ENCODE data around the gene SLC6A17.

SLC6A17 gene

DNA sequence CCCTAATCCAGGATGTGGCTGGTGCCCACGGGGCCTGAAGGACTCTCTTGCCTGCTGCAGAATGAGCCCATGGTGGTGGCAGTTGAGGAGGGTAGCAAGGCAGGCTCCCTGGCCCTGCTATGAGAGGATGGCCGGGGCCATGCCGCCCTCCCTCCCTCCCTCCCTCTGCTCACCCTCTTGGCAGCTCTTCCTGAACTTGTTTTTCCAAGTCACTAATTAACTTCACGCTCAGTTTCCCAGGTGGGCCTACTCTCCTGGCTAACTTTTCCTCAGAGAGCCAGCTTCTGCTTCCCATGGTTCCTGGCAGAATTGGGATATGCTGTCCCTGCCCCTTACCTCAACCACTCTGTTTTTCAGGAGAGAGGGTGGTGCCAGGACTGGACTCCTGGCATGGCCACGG is 70.0 kb downstream of the SLC6A17 start:
- no peak for DNase-seq (ENCODE audit: low read depth in 2 of 2)

DNA sequence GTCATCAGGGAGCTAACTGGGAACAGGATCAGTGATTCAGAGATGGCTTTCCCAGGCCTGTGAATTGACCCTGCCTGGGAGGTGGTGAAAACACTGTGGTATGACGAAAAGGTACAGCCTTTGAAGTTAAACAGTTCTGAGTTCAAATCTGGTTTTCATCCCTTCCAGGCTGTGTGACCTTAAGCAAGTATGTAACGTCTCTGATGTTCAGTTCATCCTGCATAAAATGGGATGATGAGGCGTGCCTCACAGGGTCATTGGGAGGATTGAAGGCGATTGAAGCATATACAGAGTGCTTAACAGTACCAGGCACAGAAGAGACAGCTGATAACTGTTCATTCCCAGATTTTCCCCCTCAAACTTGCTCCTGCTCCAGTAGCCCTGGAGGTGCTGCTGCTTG is 70.8 kb downstream of the SLC6A17 start:
- DNase-seq (ENCODE audit: low read depth in 2 of 2), result no peak

DNA sequence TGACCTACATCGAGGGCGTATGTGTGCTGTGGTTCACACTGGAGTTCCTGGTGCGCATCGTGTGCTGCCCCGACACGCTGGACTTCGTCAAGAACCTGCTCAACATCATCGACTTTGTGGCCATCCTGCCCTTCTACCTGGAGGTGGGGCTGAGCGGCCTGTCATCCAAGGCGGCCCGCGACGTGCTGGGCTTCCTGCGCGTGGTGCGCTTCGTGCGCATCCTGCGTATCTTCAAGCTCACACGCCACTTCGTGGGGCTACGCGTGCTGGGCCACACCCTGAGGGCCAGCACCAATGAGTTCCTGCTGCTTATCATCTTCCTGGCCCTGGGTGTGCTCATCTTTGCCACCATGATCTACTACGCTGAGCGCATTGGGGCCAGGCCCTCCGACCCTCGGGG is 72.8 kb downstream of the SLC6A17 start:
- DNase-seq (ENCODE audit: low read depth in 2 of 2), result no peak

DNA sequence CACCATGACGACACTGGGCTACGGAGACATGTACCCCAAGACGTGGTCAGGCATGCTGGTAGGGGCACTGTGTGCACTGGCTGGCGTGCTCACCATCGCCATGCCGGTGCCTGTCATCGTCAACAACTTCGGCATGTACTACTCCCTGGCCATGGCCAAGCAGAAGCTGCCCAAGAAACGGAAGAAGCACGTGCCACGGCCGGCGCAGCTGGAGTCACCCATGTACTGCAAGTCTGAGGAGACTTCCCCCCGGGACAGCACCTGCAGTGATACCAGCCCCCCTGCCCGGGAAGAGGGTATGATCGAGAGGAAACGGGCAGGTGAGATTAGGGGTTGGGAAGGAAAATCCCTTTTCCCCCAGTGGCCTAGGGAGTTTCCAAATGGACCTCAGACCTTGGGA is 73.3 kb downstream of the SLC6A17 start:
- no peak for DNase-seq (ENCODE audit: low read depth in 2 of 2)

DNA sequence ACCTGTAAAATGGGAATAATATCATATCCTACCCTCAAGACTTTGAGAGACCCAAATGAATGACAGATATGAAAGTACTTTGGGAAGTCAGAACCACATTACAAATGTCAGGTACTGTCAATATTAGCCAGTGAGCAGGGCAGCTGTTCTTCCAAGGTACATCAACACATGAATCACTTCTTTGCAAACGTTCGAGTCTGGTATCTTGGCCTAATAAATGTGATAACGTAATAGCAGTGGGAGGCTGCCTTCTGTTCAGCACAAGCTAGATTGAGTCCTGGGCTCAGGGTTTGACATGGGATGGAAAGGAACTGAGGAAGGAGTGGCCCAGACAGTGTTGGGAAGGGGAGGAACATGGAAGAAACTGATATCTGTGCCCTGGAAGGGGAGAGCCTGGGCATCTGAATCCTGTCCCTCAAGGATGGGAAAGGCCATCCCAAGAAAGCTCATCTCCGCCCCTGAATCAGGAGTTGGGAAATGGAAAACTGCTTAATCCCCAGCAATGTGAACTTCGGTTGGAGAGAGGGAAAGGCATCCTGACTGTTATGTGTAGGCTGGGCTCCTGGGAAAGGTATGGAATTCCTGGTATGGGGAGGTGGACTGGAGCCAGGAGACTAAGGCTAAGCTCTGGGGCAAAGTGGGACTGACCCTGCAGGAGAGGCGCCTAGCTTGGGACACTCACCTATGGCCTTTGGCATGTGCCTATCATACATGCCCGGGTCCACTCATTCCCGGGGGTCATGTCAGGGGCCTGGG is 74.1 kb downstream of the SLC6A17 start:
- DNase-seq (ENCODE audit: low read depth in 2 of 2), result no peak

DNA sequence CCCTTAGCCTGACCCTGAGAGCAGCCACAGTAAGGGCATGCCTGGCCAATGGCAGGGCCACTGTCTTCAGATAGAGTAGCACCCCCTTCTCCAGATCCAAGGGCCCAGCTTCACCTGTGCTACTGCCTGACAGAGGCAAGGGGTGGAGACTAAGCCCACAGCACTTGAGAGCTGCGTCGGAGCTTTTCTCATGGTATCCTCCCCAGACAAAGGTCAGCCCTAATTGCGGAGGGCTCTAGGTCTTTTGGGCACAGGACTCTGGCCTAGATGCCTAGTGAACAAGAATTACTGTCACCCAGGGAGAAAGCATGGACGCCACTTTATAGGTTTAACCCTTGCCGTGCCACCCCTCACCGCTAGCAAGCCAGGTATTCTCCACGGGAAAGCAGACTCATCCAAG is 74.9 kb downstream of the SLC6A17 start:
- DNase-seq (ENCODE audit: low read depth in 2 of 2), result no peak

DNA sequence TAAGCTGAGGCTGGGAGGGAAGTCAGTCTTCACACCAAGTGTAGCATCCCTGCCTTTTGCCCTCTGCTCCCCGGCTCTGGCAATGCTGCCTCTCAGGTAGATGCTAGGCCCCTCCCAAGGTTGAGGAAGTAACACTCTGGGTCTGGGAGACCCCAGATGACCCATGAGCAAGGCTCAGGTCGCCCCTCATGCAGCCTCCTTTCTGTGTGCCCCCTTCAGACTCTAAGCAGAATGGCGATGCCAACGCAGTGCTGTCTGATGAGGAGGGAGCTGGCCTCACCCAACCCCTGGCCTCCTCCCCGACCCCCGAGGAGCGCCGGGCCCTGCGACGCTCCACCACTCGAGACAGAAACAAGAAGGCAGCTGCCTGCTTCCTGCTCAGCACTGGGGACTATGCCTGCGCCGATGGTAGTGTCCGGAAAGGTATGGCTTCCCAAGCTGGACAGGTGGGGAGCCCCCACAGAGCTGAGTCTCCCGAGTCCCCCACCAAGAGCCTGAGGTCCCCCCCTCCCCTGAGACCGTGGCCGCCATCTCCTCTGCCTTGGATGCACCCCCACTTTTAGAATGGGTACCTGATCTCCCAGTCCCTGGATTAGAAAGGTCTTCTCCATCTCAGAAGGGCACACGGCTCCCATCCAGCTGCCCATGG is 75.6 kb downstream of the SLC6A17 start:
- DNase-seq (ENCODE audit: low read depth in 2 of 2), result no peak

DNA sequence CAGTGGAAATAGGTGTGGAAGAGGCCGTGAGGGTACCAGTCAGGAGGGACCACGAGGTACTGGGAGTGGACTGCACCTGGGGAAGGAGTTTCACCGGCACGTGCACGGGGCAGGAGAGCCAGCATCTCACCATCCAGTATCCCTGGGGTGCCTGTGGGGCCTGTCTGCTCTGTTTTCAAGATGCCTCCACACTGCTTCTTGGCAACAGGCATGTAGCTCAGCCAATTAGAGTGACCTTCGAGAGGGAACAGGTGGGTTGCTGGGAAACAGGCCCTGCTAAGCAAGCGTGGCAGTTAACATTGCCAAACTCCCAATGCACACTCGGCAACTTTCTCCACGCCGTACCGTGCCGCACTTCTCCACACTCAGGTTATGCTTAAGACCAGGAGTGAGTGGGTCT is 77.5 kb downstream of the SLC6A17 start:
- no peak for DNase-seq (ENCODE audit: low read depth in 2 of 2)

DNA sequence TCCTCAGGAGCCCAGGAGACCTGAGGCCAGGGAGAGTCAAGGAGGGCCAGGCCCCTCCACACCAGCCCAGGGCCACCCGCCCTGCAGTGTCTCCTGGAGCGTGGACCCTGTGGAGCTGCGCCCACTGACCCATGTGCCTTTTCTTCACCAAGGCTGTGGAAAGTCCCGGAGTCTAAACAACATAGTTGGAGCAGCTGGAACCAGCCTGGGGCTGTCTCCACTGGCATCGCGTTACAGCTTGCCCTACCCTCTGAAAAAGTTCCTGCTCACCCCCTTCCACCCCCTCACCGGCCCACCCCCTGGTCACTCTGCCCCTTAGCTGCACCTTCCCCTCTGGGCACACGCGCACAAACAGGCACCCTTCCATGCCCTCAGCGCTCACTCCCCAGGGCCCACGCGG is 78.1 kb downstream of the SLC6A17 start:
- no peak for DNase-seq (ENCODE audit: low read depth in 2 of 2)

DNA sequence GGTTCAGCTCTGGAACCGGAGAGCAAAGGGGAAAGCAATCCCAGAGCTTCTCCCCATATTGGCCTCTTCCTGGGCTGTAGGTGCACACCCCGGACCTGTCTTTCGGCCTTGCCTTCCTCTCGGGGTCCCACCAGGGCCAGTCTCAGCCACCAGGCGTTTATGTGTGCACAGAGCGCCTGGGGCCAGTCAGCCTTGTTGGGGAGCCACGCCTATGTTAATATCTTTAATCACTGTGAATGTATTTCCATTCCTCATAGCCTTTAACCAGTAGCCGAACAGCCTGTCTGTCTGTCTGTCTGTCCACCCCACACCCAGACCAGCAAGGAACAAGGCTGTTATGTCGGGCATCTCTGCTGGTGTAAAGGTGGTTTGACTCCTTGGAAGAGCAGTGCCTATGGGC is 78.6 kb downstream of the SLC6A17 start:
- DNase-seq (ENCODE audit: low read depth in 2 of 2), result no peak

DNA sequence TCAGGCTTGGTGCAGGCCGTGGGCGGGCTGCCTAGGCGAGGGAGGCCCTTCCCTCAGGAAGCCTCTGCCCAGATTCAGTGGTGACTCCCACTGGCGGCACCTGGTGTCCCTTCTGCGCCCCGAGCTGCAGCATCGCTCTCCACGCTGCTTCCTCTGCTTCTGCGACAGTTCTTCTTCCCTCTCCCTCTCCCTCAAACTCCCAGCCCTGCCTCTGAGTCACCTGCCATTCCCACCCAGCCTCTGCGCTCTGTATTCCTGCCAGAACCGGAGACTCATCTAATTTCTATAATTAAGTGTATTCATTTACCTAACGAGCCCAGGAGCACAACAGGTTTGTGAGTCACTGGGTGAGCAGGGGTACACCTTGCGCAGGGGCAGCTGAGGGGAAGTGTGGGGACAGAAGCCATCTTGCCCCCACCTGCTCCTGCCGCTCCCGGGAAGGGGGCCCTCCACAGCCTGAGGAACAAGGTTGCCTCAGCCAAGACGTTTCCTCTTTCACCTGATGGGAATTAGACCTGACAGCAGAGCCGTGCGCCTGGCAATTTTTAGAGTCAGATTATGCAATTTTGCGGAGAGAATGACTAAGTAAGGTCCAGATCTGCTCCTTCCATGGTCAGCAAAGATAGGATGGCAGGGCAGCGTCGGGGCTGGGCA is 79.2 kb downstream of the SLC6A17 start:
- no peak for DNase-seq (ENCODE audit: low read depth in 2 of 2)

DNA sequence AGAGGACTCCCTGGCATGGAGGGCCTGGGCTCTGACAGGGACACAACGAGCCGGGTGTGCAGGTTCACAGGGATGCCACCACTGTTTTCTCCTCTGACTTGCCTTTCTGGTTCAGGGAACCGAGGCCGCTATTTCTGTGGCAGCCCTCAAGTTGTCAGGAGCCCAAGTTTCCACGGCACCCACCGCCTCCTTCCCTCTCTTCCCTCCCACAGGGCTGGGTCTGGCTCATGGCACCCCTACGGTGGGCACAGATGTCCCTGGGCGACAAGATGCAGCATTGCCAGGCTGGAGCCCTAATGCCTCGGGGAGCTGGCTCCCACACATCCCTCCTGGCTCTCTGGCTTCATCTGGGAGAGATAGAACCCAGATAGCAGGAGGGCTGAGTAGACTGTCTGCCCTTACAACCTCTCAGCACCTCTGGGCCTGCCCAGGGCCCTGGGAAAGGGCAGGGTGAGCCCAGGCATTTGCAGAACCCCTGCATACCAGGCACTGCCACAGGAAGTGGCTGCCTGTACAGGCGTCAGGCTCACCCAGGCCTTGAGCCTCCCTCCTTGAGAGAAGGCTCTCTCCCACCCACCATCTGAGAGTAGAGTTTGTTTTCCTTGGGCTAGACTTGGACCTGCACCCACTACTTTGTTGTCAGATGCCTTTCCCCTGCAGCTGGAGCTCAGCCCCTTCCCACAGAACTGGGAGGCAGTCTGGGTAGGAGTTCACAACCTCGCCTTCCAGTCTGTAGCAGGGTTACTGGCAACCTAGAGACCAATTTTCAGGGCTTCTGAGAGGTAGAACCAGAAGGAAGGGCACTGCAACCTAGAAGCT is 80.3 kb downstream of the SLC6A17 start:
- no peak for DNase-seq (ENCODE audit: low read depth in 2 of 2)

DNA sequence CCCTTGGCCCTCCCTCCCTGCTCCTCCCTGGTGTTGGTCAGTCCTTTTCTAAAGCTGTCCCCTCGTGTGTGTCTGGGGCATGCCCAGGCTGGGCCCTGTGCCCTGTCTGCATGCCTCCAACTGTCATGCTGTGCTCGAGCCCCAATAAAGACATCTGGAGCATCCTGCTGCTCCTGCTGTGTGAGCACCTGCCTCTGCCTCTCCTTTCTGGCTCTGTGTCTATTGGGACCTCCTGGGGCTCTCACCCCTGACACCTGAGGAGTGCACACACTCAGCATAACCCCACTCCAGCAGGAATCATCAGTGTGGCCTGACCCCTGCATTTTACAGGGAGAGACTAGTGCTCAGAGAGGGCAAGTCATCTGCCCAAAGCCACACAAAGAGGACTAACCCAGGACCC is 83.6 kb downstream of the SLC6A17 start:
- DNase-seq (ENCODE audit: low read depth in 2 of 2), result no peak

DNA sequence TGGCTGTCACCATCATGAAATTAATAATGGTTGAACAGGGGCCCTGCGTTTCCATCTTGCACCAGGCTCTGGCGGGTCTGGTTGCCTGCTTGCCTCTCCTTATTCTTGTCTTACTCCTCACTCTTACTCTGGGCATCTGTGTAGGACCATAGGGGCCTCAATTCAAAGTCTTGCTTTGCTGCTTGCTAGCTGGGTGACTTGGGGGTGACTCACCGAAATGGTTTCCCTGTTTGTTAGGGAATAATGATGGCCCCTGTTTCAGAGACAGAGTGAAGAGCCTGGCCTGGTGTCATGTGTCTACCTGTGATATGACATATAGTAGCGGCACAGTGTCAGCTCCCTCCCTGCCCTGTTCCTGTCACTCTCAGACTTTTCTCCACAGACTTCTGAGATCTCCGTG is 84.4 kb downstream of the SLC6A17 start:
- no peak for DNase-seq (ENCODE audit: low read depth in 2 of 2)

DNA sequence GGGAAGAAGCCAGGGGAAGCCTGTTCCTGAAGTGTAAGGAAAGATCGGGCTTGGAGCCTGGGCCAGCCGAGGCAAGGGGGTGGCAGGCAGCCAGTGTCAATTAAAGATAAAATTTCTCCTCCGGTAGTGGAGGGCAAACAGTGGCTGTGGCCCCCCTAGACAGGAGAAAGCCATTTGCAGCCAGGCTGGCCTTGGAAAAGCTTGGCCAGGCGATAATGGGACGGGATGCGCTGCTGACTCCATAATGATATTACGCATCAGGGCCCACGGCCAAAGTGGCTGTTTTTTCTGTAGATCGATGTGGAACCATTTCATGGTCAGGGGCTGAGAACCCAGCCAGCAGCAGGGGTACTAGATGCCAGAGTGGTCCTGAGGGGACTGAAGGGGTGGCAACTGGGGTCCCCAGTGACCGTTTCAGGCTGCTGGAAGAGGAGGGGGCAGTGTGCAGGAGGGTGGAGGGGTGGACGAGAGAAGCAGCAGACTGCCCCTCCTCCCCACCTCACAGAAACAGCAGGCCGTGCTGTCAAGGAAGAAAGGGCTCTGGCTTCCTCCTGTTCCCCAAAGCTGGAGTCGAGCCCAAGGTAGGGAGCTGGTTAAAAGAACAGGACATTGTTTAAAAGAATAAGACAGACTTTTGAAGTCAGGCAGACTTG is 85.0 kb downstream of the SLC6A17 start:
- DNase-seq (ENCODE audit: low read depth in 2 of 2), result no peak

DNA sequence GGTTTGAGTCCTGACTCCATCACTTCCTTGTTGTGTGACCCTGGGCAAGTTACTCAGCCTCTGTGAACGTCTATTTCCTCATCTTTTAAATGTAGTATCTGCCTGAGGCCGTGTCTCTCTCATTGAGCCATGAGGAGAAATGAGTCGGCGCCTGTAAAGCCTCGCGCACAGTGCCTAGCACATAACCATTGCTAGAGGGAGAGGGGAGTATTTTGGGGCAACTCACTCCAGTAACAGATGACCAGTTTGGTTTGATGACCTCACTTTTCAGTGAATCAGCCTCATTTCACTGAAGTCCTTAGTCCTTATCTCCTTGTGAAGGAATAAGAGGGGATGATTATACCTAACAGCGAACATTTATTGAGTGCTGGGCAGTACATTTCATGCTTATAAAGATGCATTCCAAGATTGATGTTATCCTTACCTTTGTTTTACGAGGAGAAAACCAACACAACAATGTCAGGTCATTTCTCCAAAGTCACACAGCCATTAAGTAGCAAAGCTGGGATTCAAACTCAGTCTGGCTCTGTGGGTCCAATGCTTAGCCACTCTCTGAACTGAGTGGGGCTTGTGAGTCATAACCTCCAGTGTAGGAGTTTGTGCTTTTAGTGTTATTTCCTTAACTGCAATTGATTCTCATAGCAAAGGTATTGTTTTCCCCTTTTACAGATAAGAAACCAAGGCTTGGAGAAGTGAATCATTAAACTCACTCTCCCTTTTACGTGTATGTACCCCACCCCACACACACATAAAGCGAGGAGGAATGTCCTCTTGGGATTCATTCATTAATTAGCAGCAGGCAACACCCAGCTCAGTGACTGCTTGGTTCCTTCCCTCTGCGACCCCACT is 85.8 kb downstream of the SLC6A17 start:
- DNase-seq (ENCODE audit: low read depth in 2 of 2), result peak; percentile 22 to 28

DNA sequence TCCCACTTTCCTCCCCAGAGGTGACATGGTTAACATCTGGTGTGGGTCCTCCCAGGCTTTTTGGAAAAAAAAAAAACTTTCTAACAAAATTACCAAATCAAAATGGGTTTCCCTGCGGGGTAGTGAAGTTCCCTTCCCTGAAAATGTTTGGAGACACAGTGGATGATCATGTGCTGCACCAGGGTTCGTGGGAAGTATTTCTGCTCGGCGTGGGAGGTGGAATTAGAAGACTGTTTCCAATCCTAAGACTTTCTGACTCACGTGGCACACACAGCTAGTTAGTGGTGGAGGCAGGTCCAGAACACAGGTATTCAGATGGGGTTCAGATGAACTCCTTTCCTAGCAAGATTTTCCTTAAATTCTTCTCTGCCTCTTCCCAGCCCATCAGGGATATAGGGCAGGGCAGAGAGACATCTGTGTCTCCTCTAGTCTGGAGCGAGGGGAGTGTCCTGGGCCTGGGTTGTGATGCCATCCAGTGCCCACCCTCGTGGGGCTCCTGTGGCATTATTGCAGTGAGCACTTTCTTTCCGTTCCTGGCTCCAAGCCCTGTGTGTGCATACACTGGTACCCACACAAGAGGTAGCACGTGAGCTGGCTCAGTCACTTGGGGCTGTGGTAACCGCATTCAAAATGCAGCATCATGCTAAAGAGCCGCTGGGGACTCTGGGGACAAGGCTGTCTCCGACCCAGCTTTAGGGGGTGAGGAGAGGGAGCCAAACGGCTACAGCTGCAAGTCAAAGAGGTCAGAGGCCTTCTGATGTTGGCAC is 87.3 kb downstream of the SLC6A17 start:
- no peak for DNase-seq (ENCODE audit: low read depth in 2 of 2)

DNA sequence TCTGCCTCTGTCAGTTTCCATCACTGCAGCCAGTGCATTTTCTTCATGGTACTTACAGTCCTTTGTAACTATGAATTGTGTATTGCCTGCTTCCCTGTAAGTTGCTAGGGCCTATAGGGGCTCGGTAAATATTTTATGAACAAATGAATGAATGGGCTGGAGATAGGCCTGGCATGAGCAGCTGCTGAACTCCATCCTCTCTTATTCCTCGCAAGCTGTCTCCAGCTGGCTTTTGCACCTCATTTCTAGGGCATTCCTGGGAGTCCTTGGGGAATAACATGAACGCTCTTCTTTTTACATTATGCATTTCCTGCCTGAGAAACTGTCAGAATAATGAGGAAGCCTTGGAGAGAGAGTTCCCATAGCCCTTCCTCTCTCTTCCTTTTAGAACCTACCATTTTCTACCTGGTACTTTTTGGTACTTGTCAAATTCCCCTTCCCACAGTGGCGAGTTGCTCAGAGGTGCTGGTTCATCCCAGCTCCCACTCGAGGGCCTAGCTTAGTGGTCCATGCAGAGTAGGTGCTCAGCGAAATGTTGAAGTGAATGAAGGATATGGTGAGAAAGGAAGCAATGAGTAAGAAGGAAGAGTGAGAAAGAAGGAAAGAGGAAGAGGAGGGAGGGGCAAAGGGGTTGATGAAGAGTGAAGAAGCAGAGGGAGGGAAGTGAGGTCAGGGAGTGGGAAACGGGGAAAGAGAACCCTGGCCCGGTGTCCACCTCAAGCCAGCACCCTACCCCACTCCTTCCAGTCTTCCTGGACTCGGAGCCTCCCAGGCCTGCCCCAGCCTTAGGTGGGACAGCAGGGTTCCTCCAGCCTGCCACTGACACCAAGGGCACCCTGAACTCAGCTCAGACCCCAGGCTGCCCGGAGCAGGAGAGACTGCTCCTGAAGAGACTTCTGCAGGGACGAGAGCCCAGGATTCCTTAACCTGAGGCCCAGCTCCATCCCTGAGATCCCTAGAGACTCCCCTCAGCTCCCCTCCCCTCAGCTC is 89.4 kb downstream of the SLC6A17 start:
- no peak for DNase-seq (ENCODE audit: low read depth in 2 of 2)

Data from activated CD4-positive, alpha-beta T cell treated with anti-CD3 and anti-CD28 coated beads for 24 hours (primary cell).